ENCODE measurements around the gene AOPEP.
A peak's percentile ranks its signal among the peaks of the same experiment; 100 is the strongest.

The AOPEP gene

GRCh38 chr9:95044731-95045508 lies 318.4 kb downstream of the AOPEP start:
- peaks cover 31 to 35% of the 10 kb centered on the region in 2 donors for H3K4me1 ChIP-seq (ENCODE audit: control insufficient read depth in 1 of 2, insufficient read depth in 2 of 2, low read length in 2 of 2)
- H3K4me3 ChIP-seq (ENCODE audit: low read depth in 1 of 2, low read length in 2 of 2), result no peak overlapping the region

DNA sequence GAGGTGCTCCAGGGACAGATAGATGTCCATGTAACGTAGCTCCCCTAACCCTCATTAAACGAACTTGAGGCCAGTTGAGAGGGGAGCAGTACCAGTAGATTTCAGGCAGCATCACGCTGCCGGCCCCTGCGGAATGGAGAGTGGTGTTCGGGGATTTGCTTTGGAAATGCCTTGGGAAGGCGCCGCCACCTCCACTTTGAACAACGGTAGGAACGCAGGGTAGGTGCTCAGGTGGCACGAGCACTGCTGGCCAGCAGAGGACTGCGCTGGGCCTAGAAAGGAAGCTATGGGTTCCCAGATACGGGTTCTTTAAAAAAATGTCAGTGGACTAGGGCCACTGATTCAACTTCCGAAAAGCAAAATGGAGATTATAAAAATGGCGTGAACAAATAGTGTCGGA lies 319.3 kb downstream of the AOPEP start:
- Histone ChIP-seq H3K9me3 (ENCODE audit: control insufficient read depth in 1 of 2, low read length in 2 of 2) (no peaks in the 10 kb centered on the region), H3K36me3 (ENCODE audit: control insufficient read depth in 1 of 2, insufficient read depth in 2 of 2, low read length in 2 of 2) (peaks cover 0 to 3% of the 10 kb centered on the region in 2 donors), H3K9ac (ENCODE audit: low read depth in 1 of 2, low read length in 2 of 2) (no peak overlapping the region), H3K27ac (ENCODE audit: low read depth, low read length) (no peak overlapping the region), H3K27me3 (ENCODE audit: control insufficient read depth in 1 of 2, insufficient read depth in 2 of 2, low read length in 2 of 2) (no peaks in the 10 kb centered on the region), H3K4me1 (ENCODE audit: control insufficient read depth in 1 of 2, insufficient read depth in 2 of 2, low read length in 2 of 2) (peaks cover 28 to 33% of the 10 kb centered on the region in 2 donors), H3K4me3 (ENCODE audit: low read depth in 1 of 2, low read length in 2 of 2) (no peak overlapping the region)

More at GRCh38 chr9:95044731-95045508, 318.4 kb downstream of the AOPEP start:
- H3K27ac ChIP-seq (ENCODE audit: low read depth, low read length), result no peak overlapping the region
- peaks cover 0 to 5% of the 10 kb centered on the region in 2 donors for H3K36me3 ChIP-seq (ENCODE audit: control insufficient read depth in 1 of 2, insufficient read depth in 2 of 2, low read length in 2 of 2)
- no peaks in the 10 kb centered on the region for H3K9me3 ChIP-seq (ENCODE audit: control insufficient read depth in 1 of 2, low read length in 2 of 2)
- H3K9ac ChIP-seq (ENCODE audit: low read depth in 1 of 2, low read length in 2 of 2), result no peak overlapping the region
- no peaks in the 10 kb centered on the region for H3K27me3 ChIP-seq (ENCODE audit: control insufficient read depth in 1 of 2, insufficient read depth in 2 of 2, low read length in 2 of 2)

DNA sequence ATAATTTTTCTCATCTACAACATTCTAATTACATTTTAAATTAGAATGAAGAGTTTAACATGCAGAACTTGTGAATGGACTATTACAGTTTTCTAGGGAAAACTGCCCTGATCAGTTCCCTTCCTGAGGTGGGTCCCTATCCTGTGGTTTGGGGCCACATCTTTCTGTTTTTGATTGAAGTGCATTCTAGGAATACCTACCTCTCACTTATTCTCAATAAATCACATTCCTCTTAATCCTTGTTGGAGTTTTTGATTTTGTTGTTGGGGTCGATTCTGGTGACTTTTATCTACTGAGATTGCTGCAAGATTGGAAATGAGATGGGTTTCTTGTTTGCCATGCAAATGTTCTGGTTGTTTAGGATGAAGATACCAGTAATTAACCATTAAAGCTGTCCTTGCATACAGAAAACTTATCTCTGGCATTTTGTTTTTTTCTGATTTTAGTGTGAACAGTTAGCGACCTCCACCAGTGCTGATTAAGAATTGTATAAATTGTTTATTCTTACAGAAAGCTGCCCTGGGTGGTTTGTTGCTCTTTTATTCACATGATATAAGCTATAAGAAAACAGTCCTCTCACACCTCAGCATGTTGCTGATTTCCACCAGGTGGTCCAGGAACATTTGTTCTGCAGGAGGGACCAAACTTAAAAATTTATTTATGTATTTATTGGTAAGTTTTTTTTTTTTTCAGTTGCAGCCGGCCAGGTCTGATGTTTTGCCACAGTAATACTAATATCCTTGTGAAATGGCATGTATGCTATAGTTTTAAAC lies 321.1 kb downstream of the AOPEP start:
- Histone ChIP-seq H3K27me3 (ENCODE audit: control insufficient read depth in 1 of 2, insufficient read depth in 2 of 2, low read length in 2 of 2) (no peaks in the 10 kb centered on the region), H3K36me3 (ENCODE audit: control insufficient read depth in 1 of 2, insufficient read depth in 2 of 2, low read length in 2 of 2) (peaks cover 0 to 3% of the 10 kb centered on the region in 2 donors), H3K9ac (ENCODE audit: low read depth in 1 of 2, low read length in 2 of 2) (no peak overlapping the region), H3K27ac (ENCODE audit: low read depth, low read length) (no peak overlapping the region), H3K4me3 (ENCODE audit: low read depth in 1 of 2, low read length in 2 of 2) (peak overlapping the region in 1 of 2 donors; percentile 78), H3K9me3 (ENCODE audit: control insufficient read depth in 1 of 2, low read length in 2 of 2) (no peaks in the 10 kb centered on the region), H3K4me1 (ENCODE audit: control insufficient read depth in 1 of 2, insufficient read depth in 2 of 2, low read length in 2 of 2) (peaks cover 23% of the 10 kb centered on the region in 2 donors)

DNA sequence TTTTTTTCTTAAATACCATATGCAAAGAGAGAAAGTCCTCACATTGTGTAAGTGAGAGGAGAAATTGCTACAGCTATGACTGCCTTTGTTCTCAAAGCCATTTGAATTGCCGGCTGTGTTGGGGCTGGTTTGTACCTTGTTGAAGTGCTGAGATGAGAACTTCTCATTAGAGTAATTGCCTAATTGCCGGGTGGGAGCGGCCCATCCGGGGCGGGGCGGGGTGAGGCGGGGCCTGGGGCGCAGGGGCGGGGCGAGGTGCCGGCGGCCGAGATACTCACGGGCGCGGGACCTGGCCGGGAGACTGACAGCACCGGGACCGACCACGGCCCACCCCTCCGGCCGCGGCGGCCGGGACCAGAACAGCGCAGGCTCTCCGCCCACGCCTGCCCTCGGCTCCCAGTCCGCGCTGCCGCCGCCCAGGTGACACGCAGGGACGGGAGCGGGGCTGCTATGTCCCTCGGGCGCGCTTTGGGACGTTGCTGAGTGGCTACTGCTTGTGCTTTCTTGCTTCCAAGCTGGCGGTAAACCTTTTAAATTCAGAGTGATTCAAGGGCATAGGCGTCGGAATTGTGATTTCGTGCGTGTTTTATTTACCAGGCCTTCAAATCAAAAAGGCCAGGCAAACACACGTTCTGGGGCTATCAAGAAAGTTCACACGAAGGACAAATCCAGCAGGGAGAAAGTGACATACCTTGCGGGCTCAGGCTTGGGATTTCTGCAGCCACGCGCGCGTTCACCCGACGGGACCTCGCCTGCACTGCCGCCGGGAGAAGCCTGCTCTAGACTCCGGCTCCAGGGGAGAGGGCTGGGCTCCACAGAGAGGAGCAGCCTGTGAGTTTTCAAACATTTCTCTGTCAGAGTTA lies 322.0 kb downstream of the AOPEP start:
- H3K9ac ChIP-seq (ENCODE audit: low read depth in 1 of 2, low read length in 2 of 2), result peak overlapping the region; percentile 83 to 85
- H3K4me1 ChIP-seq (ENCODE audit: control insufficient read depth in 1 of 2, insufficient read depth in 2 of 2, low read length in 2 of 2), result peaks cover 20 to 23% of the 10 kb centered on the region in 2 donors
- H3K36me3 ChIP-seq (ENCODE audit: control insufficient read depth in 1 of 2, insufficient read depth in 2 of 2, low read length in 2 of 2), result peaks cover 0 to 3% of the 10 kb centered on the region in 2 donors
- H3K9me3 ChIP-seq (ENCODE audit: control insufficient read depth in 1 of 2, low read length in 2 of 2), result no peaks in the 10 kb centered on the region
- peak overlapping the region; percentile 76 to 78 for H3K4me3 ChIP-seq (ENCODE audit: low read depth in 1 of 2, low read length in 2 of 2)
- H3K27me3 ChIP-seq (ENCODE audit: control insufficient read depth in 1 of 2, insufficient read depth in 2 of 2, low read length in 2 of 2), result no peaks in the 10 kb centered on the region
- H3K27ac ChIP-seq (ENCODE audit: low read depth, low read length), result peak overlapping the region; percentile 87

GRCh38 chr9:95049761-95050160 lies 323.3 kb downstream of the AOPEP start:
- Histone ChIP-seq H3K36me3 (ENCODE audit: control insufficient read depth in 1 of 2, insufficient read depth in 2 of 2, low read length in 2 of 2) (no peaks in the 10 kb centered on the region), H3K27me3 (ENCODE audit: control insufficient read depth in 1 of 2, insufficient read depth in 2 of 2, low read length in 2 of 2) (no peaks in the 10 kb centered on the region), H3K4me3 (ENCODE audit: low read depth in 1 of 2, low read length in 2 of 2) (peak overlapping the region; percentile 76 to 78), H3K9ac (ENCODE audit: low read depth in 1 of 2, low read length in 2 of 2) (peak overlapping the region; percentile 10 to 83), H3K27ac (ENCODE audit: low read depth, low read length) (peak overlapping the region; percentile 26), H3K4me1 (ENCODE audit: control insufficient read depth in 1 of 2, insufficient read depth in 2 of 2, low read length in 2 of 2) (peaks cover 12 to 14% of the 10 kb centered on the region in 2 donors), H3K9me3 (ENCODE audit: control insufficient read depth in 1 of 2, low read length in 2 of 2) (no peaks in the 10 kb centered on the region)

DNA sequence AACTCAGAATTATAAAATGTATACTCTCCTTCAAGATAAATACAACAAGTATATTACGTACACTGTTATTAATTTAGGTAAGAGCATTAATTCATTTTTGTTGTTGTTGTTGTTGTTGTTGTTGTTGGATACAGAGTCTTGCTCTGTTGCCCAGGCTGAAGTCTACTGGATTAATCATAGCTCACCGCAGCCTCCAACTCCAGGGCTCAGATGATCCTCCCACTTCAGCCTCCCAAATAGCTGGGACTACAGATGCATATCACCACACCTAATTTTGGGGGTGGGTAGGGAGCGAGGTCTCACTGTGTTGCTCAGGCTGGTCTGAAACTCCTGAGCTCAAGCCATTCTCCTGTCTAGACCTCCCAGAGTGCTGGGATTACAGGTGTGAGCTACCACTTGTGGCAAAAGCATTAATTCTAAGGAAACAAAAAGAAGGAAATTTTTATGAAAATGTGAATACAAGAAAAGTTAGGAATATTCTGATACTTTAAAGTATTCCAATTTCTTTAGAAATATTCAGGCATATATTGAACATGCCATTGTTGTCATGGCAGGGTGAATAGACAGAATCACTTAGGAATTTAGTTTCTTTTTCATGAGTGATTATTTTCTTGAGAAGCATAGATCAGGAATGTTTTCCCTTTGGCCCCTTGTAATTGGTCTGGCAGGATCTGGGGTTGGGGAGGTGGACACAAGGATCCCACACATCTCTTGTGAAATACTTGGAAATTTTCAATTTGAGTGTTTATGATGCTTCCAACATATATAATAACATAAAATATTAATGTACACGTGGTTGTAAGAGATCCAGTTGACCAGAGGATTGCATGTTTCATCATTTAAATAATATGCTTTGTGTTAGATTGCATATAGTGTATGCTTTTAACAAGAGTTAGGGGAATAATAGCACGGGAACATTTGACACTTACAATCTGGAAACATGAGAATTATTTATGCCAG lies 327.4 kb downstream of the AOPEP start:
- no peak overlapping the region for H3K4me3 ChIP-seq (ENCODE audit: low read depth in 1 of 2, low read length in 2 of 2)
- peaks cover 22 to 25% of the 10 kb centered on the region in 2 donors for H3K4me1 ChIP-seq (ENCODE audit: control insufficient read depth in 1 of 2, insufficient read depth in 2 of 2, low read length in 2 of 2)
- no peaks in the 10 kb centered on the region for H3K36me3 ChIP-seq (ENCODE audit: control insufficient read depth in 1 of 2, insufficient read depth in 2 of 2, low read length in 2 of 2)
- no peak overlapping the region for H3K27ac ChIP-seq (ENCODE audit: low read depth, low read length)
- no peaks in the 10 kb centered on the region for H3K9me3 ChIP-seq (ENCODE audit: control insufficient read depth in 1 of 2, low read length in 2 of 2)
- no peaks in the 10 kb centered on the region for H3K27me3 ChIP-seq (ENCODE audit: control insufficient read depth in 1 of 2, insufficient read depth in 2 of 2, low read length in 2 of 2)
- H3K9ac ChIP-seq (ENCODE audit: low read depth in 1 of 2, low read length in 2 of 2), result no peak overlapping the region

DNA sequence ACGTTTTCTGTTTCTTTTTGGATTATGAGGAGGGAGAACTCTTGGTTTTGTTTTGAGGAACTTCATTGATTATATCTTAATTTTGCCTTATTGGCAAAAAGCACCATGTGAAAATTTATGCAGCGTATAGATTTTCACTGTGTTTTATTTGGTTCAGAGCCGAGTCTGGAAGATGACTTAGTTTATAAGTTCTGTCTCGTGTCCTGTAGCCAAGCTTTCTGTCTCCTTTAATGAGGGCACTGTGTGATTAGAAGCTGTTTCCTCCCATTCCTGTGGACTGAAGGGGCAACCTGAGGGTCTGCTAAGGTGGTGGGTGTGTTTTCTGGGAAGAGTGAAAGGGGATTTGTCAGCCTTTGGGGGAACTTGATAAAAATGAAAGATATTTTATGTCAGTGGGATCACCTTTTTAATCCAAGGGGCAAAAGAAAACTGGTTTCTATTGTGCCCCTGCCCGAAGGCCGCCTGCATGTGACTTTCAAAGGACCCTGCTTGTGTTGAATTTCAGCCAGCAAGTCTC lies 328.9 kb downstream of the AOPEP start:
- Histone ChIP-seq H3K27ac (ENCODE audit: low read depth, low read length) (peak overlapping the region; percentile 84), H3K4me3 (ENCODE audit: low read depth in 1 of 2, low read length in 2 of 2) (no peak overlapping the region), H3K36me3 (ENCODE audit: control insufficient read depth in 1 of 2, insufficient read depth in 2 of 2, low read length in 2 of 2) (peaks cover 0 to 2% of the 10 kb centered on the region in 2 donors), H3K9ac (ENCODE audit: low read depth in 1 of 2, low read length in 2 of 2) (peak overlapping the region in 1 of 2 donors; percentile 15), H3K9me3 (ENCODE audit: control insufficient read depth in 1 of 2, low read length in 2 of 2) (no peaks in the 10 kb centered on the region), H3K4me1 (ENCODE audit: control insufficient read depth in 1 of 2, insufficient read depth in 2 of 2, low read length in 2 of 2) (peaks cover 15 to 24% of the 10 kb centered on the region in 2 donors), H3K27me3 (ENCODE audit: control insufficient read depth in 1 of 2, insufficient read depth in 2 of 2, low read length in 2 of 2) (no peaks in the 10 kb centered on the region)

GRCh38 chr9:95055851-95056551 lies 329.5 kb downstream of the AOPEP start:
- H3K9me3 ChIP-seq (ENCODE audit: control insufficient read depth in 1 of 2, low read length in 2 of 2), result no peaks in the 10 kb centered on the region
- peak overlapping the region; percentile 10 to 29 for H3K9ac ChIP-seq (ENCODE audit: low read depth in 1 of 2, low read length in 2 of 2)
- peaks cover 13 to 25% of the 10 kb centered on the region in 2 donors for H3K4me1 ChIP-seq (ENCODE audit: control insufficient read depth in 1 of 2, insufficient read depth in 2 of 2, low read length in 2 of 2)
- peak overlapping the region in 1 of 2 donors; percentile 18 for H3K4me3 ChIP-seq (ENCODE audit: low read depth in 1 of 2, low read length in 2 of 2)
- no peaks in the 10 kb centered on the region for H3K27me3 ChIP-seq (ENCODE audit: control insufficient read depth in 1 of 2, insufficient read depth in 2 of 2, low read length in 2 of 2)
- H3K27ac ChIP-seq (ENCODE audit: low read depth, low read length), result peak overlapping the region; percentile 28
- peaks cover 0 to 8% of the 10 kb centered on the region in 2 donors for H3K36me3 ChIP-seq (ENCODE audit: control insufficient read depth in 1 of 2, insufficient read depth in 2 of 2, low read length in 2 of 2)
